Measurements from ENCODE around the gene HOXA10. TPM values are rescaled to one million over a fixed set of nuclear protein-coding genes. Genes with fewer than 3 reads are reported as not detected.

Gene HOXA10
- total RNA-seq, 1 experiment from 2014 or later, result 19.6 TPM

- no TSS peak for BruUV-seq (replicated peaks)
- Histone ChIP-seq H3K9me2 (ENCODE audit: insufficient read depth) (no peaks in the 10 kb centered on the region), H3K4me2 (ENCODE audit: low read length) (peak within 1 kb of the TSS; percentile 100), H3K27me3 (ENCODE audit: insufficient read depth, low read length) (no peaks in the 10 kb centered on the region), H2AFZ (ENCODE audit: low read depth, low read length, poor library complexity, severe bottlenecking) (peak within 1 kb of the TSS; percentile 93), H3K9ac (ENCODE audit: low read length) (peak within 1 kb of the TSS; percentile 94), H3K4me3 (replicated peaks in 1 of 2; ENCODE audit: low read depth in 1 of 2, low read length in 2 of 2) (peak within 1 kb of the TSS; percentile 70 to 88), H3K9me3 (ENCODE audit: control insufficient read depth in 1 of 2, insufficient read depth in 1 of 2, low read depth in 1 of 2, low read length in 2 of 2) (no peaks in the 10 kb centered on the region), H4K20me1 (ENCODE audit: insufficient read depth) (no peaks in the 10 kb centered on the region), H3K27ac (ENCODE audit: low read depth, low read length) (peak within 1 kb of the TSS; percentile 91), H3K4me1 (ENCODE audit: control insufficient read depth in 1 of 2, insufficient read depth in 2 of 2, low read length in 2 of 2) (peaks cover 14 to 54% of the 10 kb centered on the region in 2 experiments), H3K79me2 (ENCODE audit: insufficient read depth, low read length) (peaks cover 15% of the 10 kb centered on the region), H3K36me3 (ENCODE audit: control insufficient read depth in 1 of 2, insufficient read depth in 2 of 2, low read length in 2 of 2) (no peaks in the 10 kb centered on the region)
- intact Hi-C loops (cut with micrococcal nuclease), result no loop called here
- CTCF ChIA-PET, result interaction anchor here (1.0 to 2.0 kb wide), 3 partner anchors 10 to 1264 kb away, joined by 3 to 12 read pairs (median 4); no protein-coding TSS in a partner anchor
- TF ChIP-seq POLR2AphosphoS5 (IDR thresholded peaks at IDR 0.05; ENCODE audit: low read depth, low read length), result peak; percentile 59
- TF ChIP-seq FOSL1 (IDR thresholded peaks at IDR 0.05; ENCODE audit: low read depth), result no peak
- TF ChIP-seq ATF3 (IDR thresholded peaks at IDR 0.05), result no peak
- TF ChIP-seq SP1 (IDR thresholded peaks at IDR 0.05; ENCODE audit: low read depth), result no peak
- TF ChIP-seq CBX3 (IDR thresholded peaks at IDR 0.05; ENCODE audit: low read depth), result no peak
- no peak for TF ChIP-seq RAD21 (IDR thresholded peaks at IDR 0.05; ENCODE audit: low read depth)
- 0 out of 2 replicates have a peak, but pooled peaks have one; percentile 33 for TF ChIP-seq ZFX (IDR thresholded peaks at IDR 0.05)
- TF ChIP-seq YY1 (IDR thresholded peaks at IDR 0.05; ENCODE audit: extremely low read depth, insufficient replicate concordance, low read depth, low read length), result peak; percentile 77
- TF ChIP-seq EZH2phosphoT487 (IDR thresholded peaks at IDR 0.05; ENCODE audit: borderline replicate concordance), result no peak
- ATAC-seq (peak; percentile 53), DNase-seq (ENCODE audit: low read depth, low spot score) (no peak)
- RAD21 ChIA-PET (ENCODE audit: low non-redundant PET in 1 of 2, low total read pairs in 2 of 2, uncharacterized antibody in 2 of 2, unreplicated experiment in 2 of 2), result interaction anchor here in 1 of 2 experiments (0.5 kb wide), 1 partner anchor 145 kb away, joined by 4 read pairs; no protein-coding TSS in a partner anchor
- POLR2A ChIA-PET, result interaction anchor here (0.7 to 2.0 kb wide), 2 partner anchors 12 to 937 kb away, joined by 3 to 5 read pairs; no protein-coding TSS in a partner anchor
Measured at GRCh38 chr7:27156508-27156898, 17.6 kb downstream of the HOXA10 start, which contains the start of gene HOXA7. Gene HOXA7, minus strand, starts transcription at chr7:27156675. Its CDS starts 130 bp downstream, at chr7:27156545.
